Hematopoietic multipotent progenitor cell treated with erythropoietin and hydrocortisone succinate and interleukin-3 and kit ligand, for 8 days (in vitro differentiated cells): ENCODE results near the gene MMP24OS.

ENCODE experiments used
- DNase-seq: peaks from one replicate; pipeline ENCODE4 v3.0.0-alpha.2; 2015

MMP24OS gene

GRCh38 chr20:35243986-35244385 lies 33.9 kb downstream of the MMP24OS start:
- no peak for DNase-seq

GRCh38 chr20:35243317-35243716 lies 34.6 kb downstream of the MMP24OS start:
- no peak for DNase-seq

GRCh38 chr20:35240811-35241293 lies 37.1 kb downstream of the MMP24OS start:
- no peak for DNase-seq

- no peak for DNase-seq
Measured at GRCh38 chr20:35240083-35240810, 37.7 kb downstream of the MMP24OS start.

- no peak for DNase-seq
Measured at GRCh38 chr20:35238735-35239134, 39.2 kb downstream of the MMP24OS start.

- peak; percentile 62 for DNase-seq
Measured at GRCh38 chr20:35238170-35238569, 39.8 kb downstream of the MMP24OS start.

- DNase-seq: no peak
Measured at GRCh38 chr20:35237486-35237885, 40.4 kb downstream of the MMP24OS start.

GRCh38 chr20:35235881-35236280 lies 42.0 kb downstream of the MMP24OS start:
- no peak for DNase-seq

GRCh38 chr20:35232575-35232974 lies 45.3 kb downstream of the MMP24OS start:
- no peak for DNase-seq

GRCh38 chr20:35226884-35227681 lies 50.8 kb downstream of the MMP24OS start:
- DNase-seq: peak; percentile 42
